H1 (cell line): ENCODE measurements around the gene ANKRD11. TPM values are rescaled to one million over a fixed set of nuclear protein-coding genes. Genes with fewer than 3 reads are reported as not detected.

ENCODE experiments used
- CTCF ChIA-PET: fragments of 300-600 bp; sonication (Branson Sonifier 250); formaldehyde crosslinking; loops from one replicate; lab custom pipeline; 2021; ENCODE audit not compliant: partially characterized antibody; lab: Charles Lee
- POLR2A ChIA-PET: fragments of 300-600 bp; sonication (Branson Sonifier 250); formaldehyde crosslinking; loops from one replicate; lab custom pipeline; 2021; ENCODE audit warnings: inconsistent platforms; ENCODE audit not compliant: partially characterized antibody; lab: Charles Lee
- DNase-seq, 2 experiments: peaks; one replicate each; pipeline versions ENCODE4 v3.0.0 to v3.0.0-alpha.2; 2010 to 2022; ENCODE audit warnings: low spot score in 2 of 2, low read depth in 1 of 2, mixed read lengths in 1 of 2
- FAIRE-seq: peaks from 2 replicates; lab custom pipeline; 2011; peaks lifted over from hg19 to GRCh38; lab: Jason Lieb, UNC
- H2AFZ ChIP-seq: 2 replicates; pipeline ENCODE4 v1.8.1; 2012; ENCODE audit warnings: low read length, inconsistent platforms
- H2AK5ac ChIP-seq: 2 replicates; pipeline ENCODE4 v1.6.1; 2013; ENCODE audit warnings: low read depth, low read length
- H2BK120ac ChIP-seq: replicated peaks from 2 replicates; pipeline ENCODE3; 2013; ENCODE audit warnings: low read depth, low read length, inconsistent platforms
- H2BK12ac ChIP-seq: 2 replicates; pipeline ENCODE4 v1.6.1; 2013; ENCODE audit warnings: low read depth, low read length
- H2BK15ac ChIP-seq: 2 replicates; pipeline ENCODE4 v1.6.1; 2013; ENCODE audit warnings: low read length
- H2BK20ac ChIP-seq: 2 replicates; pipeline ENCODE4 v1.6.1; 2013; ENCODE audit warnings: low read length
- H2BK5ac ChIP-seq: 2 replicates; pipeline ENCODE4 v1.6.1; 2013; ENCODE audit warnings: low read depth, low read length
- H3K14ac ChIP-seq: 2 replicates; pipeline ENCODE4 v1.6.1; 2013; ENCODE audit warnings: inconsistent platforms; ENCODE audit not compliant: insufficient read length
- H3K18ac ChIP-seq: 2 replicates; pipeline ENCODE4 v1.6.1; 2013; ENCODE audit warnings: low read length; ENCODE audit errors: extremely low read depth
- H3K23ac ChIP-seq: 2 replicates; pipeline ENCODE4 v1.6.1; 2013; ENCODE audit warnings: inconsistent platforms; ENCODE audit not compliant: insufficient read length
- H3K23me2 ChIP-seq: 2 replicates; pipeline ENCODE4 v1.6.1; 2013; ENCODE audit warnings: low read depth, low read length
- H3K27ac ChIP-seq: 2 replicates; pipeline ENCODE4 v1.6.1; 2011; ENCODE audit warnings: low read depth, low read length, inconsistent platforms
- H3K27me3 ChIP-seq, 4 experiments: replicated peaks in 1 of 4; 1 replicate in 1 of 4; 2 replicates in 3 of 4; pipeline versions ENCODE4 v1.6.1 to v1.8.1; 2011 to 2013; ENCODE audit warnings: low read length in 3 of 4, mild to moderate bottlenecking in 3 of 4, inconsistent platforms in 2 of 4, mixed read lengths in 2 of 4, moderate library complexity in 1 of 4; ENCODE audit not compliant: control insufficient read depth in 3 of 4, insufficient read depth in 3 of 4; ENCODE audit errors: extremely low read depth in 1 of 4
- H3K36me3 ChIP-seq, 4 experiments: 2 replicates each; pipeline versions ENCODE4 v1.6.1 to v1.8.1; 2011 to 2013; ENCODE audit warnings: mild to moderate bottlenecking in 4 of 4, low read length in 3 of 4, moderate library complexity in 2 of 4, control low read depth in 1 of 4, inconsistent platforms in 1 of 4; ENCODE audit not compliant: insufficient read depth in 4 of 4, control insufficient read depth in 2 of 4
- H3K4ac ChIP-seq: replicated peaks from 2 replicates; pipeline ENCODE3; 2013; ENCODE audit warnings: low read length, low read depth, mixed read lengths, inconsistent platforms; ENCODE audit not compliant: insufficient read length
- H3K4me1 ChIP-seq, 4 experiments: replicated peaks in 1 of 4; 1 replicate in 1 of 4; 2 replicates in 3 of 4; pipeline versions ENCODE4 v1.6.1 to v1.8.1; 2011 to 2013; ENCODE audit warnings: low read length in 3 of 4, inconsistent platforms in 2 of 4, mixed read lengths in 1 of 4; ENCODE audit not compliant: insufficient read depth in 4 of 4, control insufficient read depth in 3 of 4
- H3K4me2 ChIP-seq, 2 experiments: 2 replicates each; pipeline versions ENCODE4 v1.6.1 to v1.8.1; 2011 to 2013; ENCODE audit warnings: low read depth in 2 of 2, low read length in 2 of 2, control low read depth in 1 of 2, inconsistent platforms in 1 of 2, mild to moderate bottlenecking in 1 of 2; ENCODE audit not compliant: insufficient read depth in 1 of 2
- H3K4me3 ChIP-seq, 4 experiments: fragments of 200-600, 300-600 bp in 1 of 4; sonication (generic), shearing (Covaris generic), sonication (Bioruptor Twin) in 1 of 4; 2 replicates each; pipeline versions ENCODE4 v1.5.1 to v1.8.1; 2011 to 2016; ENCODE audit warnings: low read length in 4 of 4, low read depth in 3 of 4, control low read depth in 2 of 4, inconsistent platforms in 2 of 4, mild to moderate bottlenecking in 2 of 4, mixed read lengths in 1 of 4, moderate library complexity in 1 of 4; ENCODE audit not compliant: insufficient read depth in 2 of 4; ENCODE audit errors: extremely low read depth in 1 of 4
- H3K56ac ChIP-seq: replicated peaks from 2 replicates; pipeline ENCODE3; 2013; ENCODE audit warnings: low read depth, mild to moderate bottlenecking, mixed read lengths, low read length, inconsistent platforms; ENCODE audit not compliant: insufficient read length
- H3K79me1 ChIP-seq: 2 replicates; pipeline ENCODE4 v1.6.1; 2013; ENCODE audit warnings: low read depth, low read length, control low read depth
- H3K79me2 ChIP-seq, 2 experiments: 2 replicates each; pipeline versions ENCODE4 v1.6.1 to v1.8.1; 2012 to 2013; ENCODE audit warnings: low read length in 2 of 2, mild to moderate bottlenecking in 2 of 2, inconsistent platforms in 1 of 2; ENCODE audit not compliant: insufficient read depth in 2 of 2, control insufficient read depth in 1 of 2
- H3K9ac ChIP-seq, 4 experiments: replicated peaks in 1 of 4; 1 replicate in 1 of 4; 2 replicates in 3 of 4; pipeline versions ENCODE4 v1.6.1 to v1.8.1; 2011 to 2013; ENCODE audit warnings: low read depth in 3 of 4, low read length in 3 of 4, control low read depth in 2 of 4, mild to moderate bottlenecking in 2 of 4, moderate library complexity in 2 of 4, inconsistent platforms in 1 of 4; ENCODE audit errors: extremely low read depth in 1 of 4
- H3K9me3 ChIP-seq, 2 experiments: 2 replicates each; pipeline versions ENCODE4 v1.6.1 to v1.8.1; 2012 to 2013; ENCODE audit warnings: mild to moderate bottlenecking in 2 of 2, moderate library complexity in 2 of 2, control low read depth in 1 of 2, inconsistent platforms in 1 of 2, low read depth in 1 of 2, low read length in 1 of 2, mixed read lengths in 1 of 2; ENCODE audit not compliant: insufficient read depth in 2 of 2
- H4K20me1 ChIP-seq, 2 experiments: replicated peaks in 1 of 2; 2 replicates each; pipeline versions ENCODE3 to v1.8.1; 2011 to 2013; ENCODE audit warnings: inconsistent platforms in 2 of 2, low read length in 2 of 2, mild to moderate bottlenecking in 1 of 2; ENCODE audit not compliant: insufficient read depth in 2 of 2, control insufficient read depth in 1 of 2
- H4K5ac ChIP-seq: 2 replicates; pipeline ENCODE4 v1.6.1; 2013; ENCODE audit warnings: low read length, low read depth, mixed read lengths, inconsistent platforms; ENCODE audit not compliant: insufficient read length
- H4K8ac ChIP-seq: 2 replicates; pipeline ENCODE4 v1.8.0; 2013; ENCODE audit warnings: mild to moderate bottlenecking, moderate library complexity, low read length, inconsistent platforms; ENCODE audit not compliant: insufficient read depth; ENCODE audit errors: extremely low read depth
- H4K91ac ChIP-seq: replicated peaks from 2 replicates; pipeline ENCODE3; 2013; ENCODE audit warnings: low read length, mixed read lengths, inconsistent platforms; ENCODE audit not compliant: insufficient read length
- CHD2 ChIP-seq: IDR thresholded peaks from 2 replicates; pipeline ENCODE4 v1.6.1; 2012; ENCODE audit warnings: low read length, improper control_type of control experiment
- HDAC2 ChIP-seq, 2 experiments: fragments of 300-600 bp in 1 of 2; sonication (generic) in 1 of 2; IDR thresholded peaks; 2 replicates each; pipeline ENCODE4 v1.6.1; 2011 to 2012; ENCODE audit warnings: low read depth in 2 of 2, low read length in 2 of 2, mild to moderate bottlenecking in 2 of 2, moderate library complexity in 2 of 2, borderline replicate concordance in 1 of 2, inconsistent platforms in 1 of 2
- POLR2A ChIP-seq, 2 experiments: IDR thresholded peaks; 1 replicate in 1 of 2; 2 replicates in 1 of 2; pipeline ENCODE4 v1.6.1; 2011; ENCODE audit warnings: low read depth in 2 of 2, low read length in 2 of 2, mild to moderate bottlenecking in 2 of 2; ENCODE audit errors: control extremely low read depth in 1 of 2
- RBBP5 ChIP-seq: IDR thresholded peaks from 2 replicates; pipeline ENCODE4 v1.7.1; 2012; ENCODE audit warnings: low read depth, mild to moderate bottlenecking, inconsistent platforms, low read length, moderate library complexity, borderline replicate concordance
- SP1 ChIP-seq: IDR thresholded peaks from 2 replicates; pipeline ENCODE4 v1.6.1; 2011; ENCODE audit warnings: low read depth, low read length
- WGBS, 2 experiments: shearing (Covaris generic) in 1 of 2; methylation state at CpG; one replicate each; pipeline versions ENCODE4 v1.1.6 to v1.1.7; 2013 to 2015; ENCODE audit warnings: low lambda C conversion rate in 2 of 2, mixed read lengths in 2 of 2, inconsistent platforms in 1 of 2, low coverage in 1 of 2, missing lambda C conversion rate in 1 of 2; ENCODE audit not compliant: insufficient replicate concordance in 2 of 2, insufficient coverage in 1 of 2, insufficient read length in 1 of 2; ENCODE audit errors: extremely low coverage in 1 of 2, missing lambda C conversion rate in 1 of 2; 5-methylcytosine and 5-hydroxymethylcytosine counted together
- polyA plus RNA-seq, 7 experiments: library from polyadenylated mRNA; depleted of rRNA in 3 of 7; stranded (reverse) in 5 of 7; unstranded in 2 of 7; fragments of >200 nt in 5 of 7; fragments of 200-250 nt in 2 of 7; gene quantifications; 1 replicate in 5 of 7; 2 replicates in 1 of 7; 4 replicates in 1 of 7; pipeline versions ENCODE4 v1.2.1 to v1.2.3, GENCODE V29; 2011 to 2013; ENCODE audit warnings: missing spikeins in 2 of 7, mixed read lengths in 2 of 7
- total RNA-seq: library from RNA; stranded (reverse); fragmentation: NEBNext Ultra II Directional; extraction: Animal tissue kit (Norgen Biotek cat#: 25700); gene quantifications from 2 replicates; pipeline ENCODE4 v1.2.1, GENCODE V29; 2021

ANKRD11 gene
- total and polyA plus RNA-seq, 2 of the 8 experiments (the other 6 are each of a cell fraction or from before 2014, with no cell fraction given), result 46.5 to 142 TPM

GRCh38 chr16:89449726-89450335 lies 40.5 kb downstream of the ANKRD11 start:
- H3K9ac ChIP-seq, result no peak overlapping the region
- no peaks in the 10 kb centered on the region for H3K9me3 ChIP-seq
- peaks cover 1 to 13% (median 7%) of the 10 kb centered on the region in 4 experiments; a peak in 6 of 7 replicates for H3K4me1 ChIP-seq
- no peak overlapping the region for H3K4me3 ChIP-seq
- no peak overlapping the region for H2AFZ ChIP-seq
- H3K79me2 ChIP-seq, result peaks cover 68 to 99% of the 10 kb centered on the region in 2 experiments
- no peak overlapping the region for H2BK120ac ChIP-seq
- H3K79me1 ChIP-seq, result peaks cover 24% of the 10 kb centered on the region
- no peak overlapping the region for H3K23ac ChIP-seq
- no peak for DNase-seq
- no peak overlapping the region for H4K8ac ChIP-seq
- FAIRE-seq, result no peak
- H2BK5ac ChIP-seq, result no peak overlapping the region
- H2BK15ac ChIP-seq, result no peak overlapping the region
- H3K18ac ChIP-seq, result no peak overlapping the region
- POLR2A ChIA-PET, result interaction anchor here (0.9 to 1.9 kb wide), 7 partner anchors 12 to 76 kb away, joined by 3 to 6 read pairs (median 3); no protein-coding TSS in a partner anchor
- H2BK20ac ChIP-seq, result no peak overlapping the region
- no peak overlapping the region for H4K91ac ChIP-seq
- peaks cover 46 to 58% of the 10 kb centered on the region in 2 experiments for H4K20me1 ChIP-seq
- H4K5ac ChIP-seq, result no peak overlapping the region
- no peak overlapping the region for H3K27ac ChIP-seq
- H3K14ac ChIP-seq, result no peak overlapping the region
- H3K56ac ChIP-seq, result no peak overlapping the region
- CTCF ChIA-PET, result interaction anchor here (1.5 kb wide), 1 partner anchor 23 kb away, joined by 4 read pairs; no protein-coding TSS in a partner anchor
- no peak overlapping the region for H3K4ac ChIP-seq
- no peak overlapping the region for H3K4me2 ChIP-seq
- H3K27me3 ChIP-seq, result no peaks in the 10 kb centered on the region
- no peak overlapping the region for H2AK5ac ChIP-seq
- WGBS, 2 experiments, result 87% methylated on average over 3 of the region's 3 CpGs; no CpG with 5 or more reads in 1 of the 2 experiments
- no peaks in the 10 kb centered on the region for H3K23me2 ChIP-seq
- H3K36me3 ChIP-seq, result no peaks in the 10 kb centered on the region
- no peak overlapping the region for H2BK12ac ChIP-seq
- TF ChIP-seq SP1, result no peak
- no peak for TF ChIP-seq RBBP5
- TF ChIP-seq HDAC2 (IDR thresholded peaks at IDR 0.05; ENCODE audit: borderline replicate concordance in 1 of 2, low read depth in 2 of 2, low read length in 2 of 2), result no peak
- no peak for TF ChIP-seq POLR2A (IDR thresholded peaks at IDR 0.05; ENCODE audit: control extremely low read depth in 1 of 2, low read depth in 2 of 2, low read length in 2 of 2)
- no peak for TF ChIP-seq CHD2
